ENCODE measurements around the gene GGT5.
"Not testable (repeated sequence)": the region's sequence is repeated elsewhere in the genome, so short reads cannot be mapped to it uniquely, and the experiment has no call there.

GGT5 gene

DNA sequence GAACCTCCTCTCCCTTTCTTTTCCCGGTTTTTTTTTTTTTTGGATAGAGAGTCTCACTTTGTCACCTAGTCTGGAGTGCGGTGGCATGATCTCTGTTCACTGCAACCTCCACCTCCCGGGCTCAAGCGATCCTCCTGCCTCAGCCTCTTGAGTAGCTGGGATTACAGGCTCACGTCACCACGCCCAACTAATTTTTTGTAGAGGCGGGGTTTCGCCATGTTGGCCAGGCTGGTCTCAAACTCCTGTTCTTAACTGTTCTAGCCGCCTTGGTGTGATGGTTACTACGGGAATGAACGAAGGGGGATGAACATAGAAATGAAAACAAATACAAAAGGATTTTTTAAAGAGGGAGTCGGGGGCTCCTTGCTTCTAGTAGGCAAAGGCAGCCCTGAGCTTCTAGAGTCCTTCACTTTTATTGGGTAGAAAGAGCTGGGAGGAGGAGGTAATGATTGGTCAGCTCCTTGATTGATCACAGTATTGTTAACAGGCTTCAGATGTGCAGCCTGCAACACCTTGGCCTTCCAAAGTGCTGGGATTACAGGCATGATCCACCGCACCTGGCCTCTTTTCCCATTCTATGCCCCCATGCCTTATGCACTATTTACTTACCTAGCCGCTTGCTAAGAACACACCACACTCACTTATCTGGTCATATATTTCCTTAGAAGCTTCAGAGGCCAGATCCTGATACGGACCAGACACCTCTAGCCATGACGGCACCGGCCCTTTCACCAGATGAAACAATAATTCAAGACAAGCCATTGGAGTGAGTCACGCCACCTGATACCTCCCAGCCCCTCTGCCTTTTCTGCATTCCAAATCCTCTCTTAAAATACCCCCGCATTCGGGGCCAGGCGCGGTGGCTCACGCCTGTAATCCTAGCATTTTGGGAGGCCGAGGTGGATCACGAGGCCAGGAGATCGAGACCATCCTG, 42.9 kb downstream of the GGT5 start:
- no peak for DNase-seq

DNA sequence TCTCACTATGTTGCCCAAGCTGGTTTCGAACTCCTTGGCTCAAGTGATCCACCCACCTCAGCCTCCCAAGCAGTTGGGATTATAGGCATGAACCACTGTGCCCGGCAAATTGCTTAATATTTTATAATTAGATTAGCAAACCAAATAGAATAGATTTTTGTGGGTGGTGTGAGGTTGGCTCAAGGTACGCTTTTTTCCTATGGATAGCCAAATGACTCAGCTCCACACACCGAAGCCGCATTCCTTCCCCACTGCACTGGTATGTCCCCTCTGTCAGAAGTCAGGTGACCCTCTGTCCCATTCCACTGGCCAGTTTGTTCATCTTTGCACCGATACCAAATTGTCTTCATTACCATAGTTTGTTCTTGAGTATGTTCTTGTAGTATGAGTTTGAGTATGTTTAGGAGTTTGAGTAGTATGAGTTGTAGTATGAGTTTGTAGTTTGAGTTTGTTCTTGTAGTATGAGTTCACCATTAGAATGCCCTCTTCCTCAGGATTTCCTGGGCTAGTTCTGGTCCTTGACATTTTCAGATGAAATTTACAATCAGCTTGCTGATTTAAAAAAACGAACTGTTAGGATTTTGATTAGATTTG, 44.2 kb downstream of the GGT5 start:
- no peak for DNase-seq

- no peak for DNase-seq
Observed at GRCh38 chr22:24198682-24199052, 46.2 kb downstream of the GGT5 start.

- no peak for DNase-seq
Observed at GRCh38 chr22:24191893-24192292, 53.0 kb downstream of the GGT5 start.

GRCh38 chr22:24191381-24191841, 53.5 kb downstream of the GGT5 start:
- no peak for DNase-seq

DNA sequence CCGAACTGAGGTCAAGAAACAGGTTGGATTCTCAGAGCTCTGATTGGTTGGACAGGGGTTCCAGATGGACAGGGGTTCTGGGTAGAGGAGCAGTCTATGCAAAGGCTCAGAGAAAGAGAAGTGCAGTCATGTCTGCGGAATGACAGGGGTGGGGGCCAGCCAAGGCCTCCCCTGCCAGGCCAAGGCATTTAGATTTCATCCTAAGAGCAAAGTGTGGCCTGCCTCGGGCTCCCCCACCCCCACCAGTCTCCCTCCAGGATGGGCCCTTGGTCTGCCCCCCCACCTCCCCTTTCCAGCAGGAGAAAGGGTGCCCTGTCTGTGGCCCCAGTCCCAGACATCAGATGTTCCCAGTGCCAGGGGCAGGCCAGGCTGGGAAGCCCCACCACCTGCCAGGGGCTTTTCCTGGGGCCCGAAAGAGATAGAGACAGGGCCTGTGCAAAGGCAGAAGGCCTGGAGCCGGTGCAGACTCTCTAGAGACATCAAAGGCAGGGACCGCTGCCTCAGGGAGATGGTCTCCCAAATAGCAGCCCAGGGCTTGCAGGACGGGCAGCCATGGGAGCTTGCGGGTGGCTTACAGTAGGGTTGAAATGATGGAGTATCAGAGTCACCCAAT, 54.2 kb downstream of the GGT5 start:
- no peak for DNase-seq

- DNase-seq = no peak
Observed at GRCh38 chr22:24190159-24190540, 54.7 kb downstream of the GGT5 start.

- peak; percentile 8 to 35 for DNase-seq
Observed at GRCh38 chr22:24189249-24190158, 55.4 kb downstream of the GGT5 start.

GRCh38 chr22:24188705-24189248, 56.1 kb downstream of the GGT5 start:
- no peak for DNase-seq

DNA sequence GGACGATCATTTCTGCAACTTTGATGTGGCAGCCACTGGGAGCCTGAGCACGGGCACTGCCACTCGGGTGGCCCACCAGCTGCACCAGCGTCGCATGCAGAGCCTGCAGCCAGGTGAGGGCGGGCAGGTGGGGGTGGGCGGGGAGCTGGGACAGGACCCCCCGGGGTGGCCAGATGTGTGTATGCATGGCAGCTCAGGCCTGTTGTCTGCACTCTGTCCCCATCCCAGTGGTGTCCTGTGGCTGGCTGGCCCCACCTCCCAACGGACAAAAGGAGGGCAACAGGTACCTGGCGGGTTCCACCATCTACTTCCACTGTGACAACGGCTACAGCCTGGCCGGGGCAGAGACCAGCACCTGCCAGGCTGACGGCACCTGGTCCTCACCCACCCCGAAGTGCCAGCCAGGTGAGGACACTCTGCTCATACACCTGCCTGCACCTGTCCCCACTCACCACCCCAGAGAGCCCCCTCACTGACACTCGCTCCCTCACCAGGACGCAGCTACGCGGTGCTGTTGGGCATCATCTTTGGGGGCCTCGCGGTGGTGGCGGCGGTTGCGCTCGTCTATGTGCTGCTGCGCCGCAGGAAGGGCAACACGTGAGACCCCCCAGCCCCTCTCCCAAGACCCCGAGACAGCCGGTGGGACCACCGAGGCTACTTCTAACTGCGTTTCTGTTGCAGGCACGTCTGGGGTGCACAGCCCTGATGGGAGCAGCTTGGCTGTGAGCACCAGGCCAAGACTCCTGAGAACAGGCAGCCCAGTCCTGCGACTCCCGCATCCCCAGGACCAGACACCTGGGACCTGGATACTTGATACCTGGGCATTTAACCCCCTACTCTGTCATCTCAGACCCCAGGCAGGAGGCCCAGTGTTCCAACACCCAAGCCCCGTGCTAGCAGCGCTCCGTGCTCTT, 56.9 kb downstream of the GGT5 start:
- no peak for DNase-seq

GRCh38 chr22:24186892-24187670, 57.8 kb downstream of the GGT5 start:
- no peak for DNase-seq

- no peak for DNase-seq
Observed at GRCh38 chr22:24186352-24186740, 58.5 kb downstream of the GGT5 start.

- no peak for DNase-seq
Observed at GRCh38 chr22:24185501-24186351, 59.2 kb downstream of the GGT5 start.

GRCh38 chr22:24185001-24185500, 59.8 kb downstream of the GGT5 start:
- no peak for DNase-seq

GRCh38 chr22:24184057-24184798, 60.7 kb downstream of the GGT5 start:
- no peak for DNase-seq

- no peak for DNase-seq
Observed at GRCh38 chr22:24183321-24184031, 61.4 kb downstream of the GGT5 start.

GRCh38 chr22:24182900-24183246, 62.0 kb downstream of the GGT5 start:
- not testable (repeated sequence) for DNase-seq
